ENCODE data around the gene INPP5E.

- no peak for TF ChIP-seq REST (IDR thresholded peaks at IDR 0.05; ENCODE audit: insufficient read depth in 1 of 2, low read depth in 2 of 2, low read length in 2 of 2)
- TF ChIP-seq POLR2AphosphoS5 (IDR thresholded peaks at IDR 0.05; ENCODE audit: low read depth, low read length), result no peak
- TF ChIP-seq TAF1 (IDR thresholded peaks at IDR 0.05; ENCODE audit: borderline replicate concordance, insufficient read depth, low read length), result no peak
These were observed 17.9 kb downstream of the INPP5E start for GRCh38 chr9:136421791-136422190.
